DMS 273 (cell line): ENCODE measurements around the gene PLXND1.
"Not testable (repeated sequence)": the region's sequence is repeated elsewhere in the genome, so short reads cannot be mapped to it uniquely, and the experiment has no call there.

Experiments
- DNase-seq: peaks from one replicate; lab custom pipeline; 2025; ENCODE audit not compliant: unreplicated experiment; lab: John Stamatoyannopoulos, UW

PLXND1 gene

GRCh38 chr3:129529436-129530210 lies 76.9 kb downstream of the PLXND1 start:
- no peak for DNase-seq

- DNase-seq = no peak
Measured at GRCh38 chr3:129528589-129529100, 77.8 kb downstream of the PLXND1 start, which contains the start of gene RHO. Gene RHO (plus strand): TSS chr3:129528639. CDS start chr3:129528734, 95 bp downstream.

DNA sequence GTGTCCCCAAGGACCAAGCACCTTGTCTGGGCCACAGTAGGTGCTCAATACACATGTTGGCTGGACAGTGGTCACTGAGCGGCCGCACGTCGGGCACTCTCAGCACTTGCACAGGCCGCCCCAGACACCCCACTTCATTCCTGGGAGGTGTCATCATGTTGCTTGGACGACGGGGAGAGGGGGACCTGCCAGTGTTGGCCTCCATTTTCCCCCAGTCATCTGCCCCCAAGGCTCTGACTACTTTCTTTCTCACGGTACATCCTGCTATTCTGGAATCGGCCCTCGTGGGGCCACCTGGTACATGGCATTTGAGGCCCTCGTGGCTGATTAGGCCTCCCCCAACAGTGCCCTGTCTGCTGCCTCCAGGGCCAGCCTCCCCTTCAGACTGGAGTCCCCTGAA lies 79.2 kb downstream of the PLXND1 start:
- no peak for DNase-seq

GRCh38 chr3:129526121-129526900 lies 80.2 kb downstream of the PLXND1 start:
- DNase-seq = peak; percentile 32

DNA sequence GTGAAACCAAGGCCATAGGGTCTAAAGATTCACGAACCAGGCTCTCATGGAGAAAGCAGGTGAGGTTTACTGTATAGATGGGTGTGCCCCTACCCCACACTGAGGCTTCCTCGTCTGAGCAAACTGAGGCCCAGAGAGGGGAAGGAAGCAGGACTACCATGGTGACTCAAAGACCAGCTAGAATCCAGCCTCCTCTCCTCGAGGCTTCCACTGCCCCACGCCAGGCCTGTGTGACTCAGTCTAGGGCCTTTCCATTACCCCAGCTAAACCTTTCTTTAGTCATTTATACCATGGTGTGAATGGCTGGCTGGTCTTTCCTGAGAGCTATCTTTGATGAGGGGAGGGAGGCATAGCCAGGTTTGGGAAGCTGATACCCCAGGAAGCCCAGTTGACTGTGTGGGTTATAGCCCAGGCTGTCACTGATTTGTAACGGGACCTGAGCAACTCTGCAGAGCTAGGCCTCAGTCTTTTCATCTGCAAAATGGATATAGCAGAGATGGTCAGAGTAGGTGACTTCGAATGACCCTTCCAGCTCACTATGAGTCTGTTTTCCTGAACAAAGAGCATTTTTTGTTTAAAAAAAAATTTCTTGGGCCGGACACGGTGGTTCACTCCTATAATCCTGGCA lies 81.0 kb downstream of the PLXND1 start:
- no peak for DNase-seq

- DNase-seq = no peak
Measured at GRCh38 chr3:129524081-129524480, 82.4 kb downstream of the PLXND1 start.

DNA sequence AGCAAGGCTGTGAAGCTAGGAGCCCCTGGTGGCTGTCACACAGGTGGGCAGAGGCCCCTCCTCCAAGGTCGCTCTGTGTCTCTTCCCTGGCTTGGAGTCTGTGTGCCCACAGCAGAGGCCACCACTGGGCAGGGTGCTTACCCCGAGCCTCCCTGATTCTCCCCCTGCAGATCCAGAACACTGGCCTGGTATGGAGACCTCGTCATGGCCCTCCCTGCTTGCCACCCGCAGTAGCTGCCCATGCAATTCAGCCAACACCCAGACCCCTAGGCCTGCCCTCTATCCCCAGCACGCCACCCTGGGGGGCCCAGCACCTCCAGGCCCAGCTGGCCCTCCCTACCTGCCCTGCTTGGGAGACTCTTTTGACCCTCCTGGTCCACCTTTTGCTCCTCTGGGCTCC lies 83.5 kb downstream of the PLXND1 start:
- DNase-seq = no peak

DNA sequence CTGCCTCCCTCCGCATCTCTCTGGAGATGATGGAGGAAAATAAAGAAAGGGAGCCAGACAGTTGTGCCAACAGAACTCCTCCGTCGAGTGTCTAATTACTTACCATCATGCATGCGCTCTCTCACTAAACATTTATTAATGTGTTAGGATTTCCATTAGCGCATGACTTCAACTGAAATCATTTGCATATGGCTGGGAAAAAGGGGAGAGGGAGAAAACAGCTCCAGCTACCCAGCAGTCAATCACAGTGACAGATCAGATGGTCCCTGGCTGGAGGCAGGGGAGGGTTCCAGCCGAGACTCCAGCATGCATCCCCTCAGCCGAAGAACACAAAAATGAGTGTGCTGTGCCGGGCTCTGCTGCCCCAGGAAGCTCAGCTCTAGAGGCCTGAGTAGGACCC lies 84.9 kb downstream of the PLXND1 start:
- DNase-seq = no peak

GRCh38 chr3:129520960-129521359 lies 85.5 kb downstream of the PLXND1 start:
- no peak for DNase-seq

DNA sequence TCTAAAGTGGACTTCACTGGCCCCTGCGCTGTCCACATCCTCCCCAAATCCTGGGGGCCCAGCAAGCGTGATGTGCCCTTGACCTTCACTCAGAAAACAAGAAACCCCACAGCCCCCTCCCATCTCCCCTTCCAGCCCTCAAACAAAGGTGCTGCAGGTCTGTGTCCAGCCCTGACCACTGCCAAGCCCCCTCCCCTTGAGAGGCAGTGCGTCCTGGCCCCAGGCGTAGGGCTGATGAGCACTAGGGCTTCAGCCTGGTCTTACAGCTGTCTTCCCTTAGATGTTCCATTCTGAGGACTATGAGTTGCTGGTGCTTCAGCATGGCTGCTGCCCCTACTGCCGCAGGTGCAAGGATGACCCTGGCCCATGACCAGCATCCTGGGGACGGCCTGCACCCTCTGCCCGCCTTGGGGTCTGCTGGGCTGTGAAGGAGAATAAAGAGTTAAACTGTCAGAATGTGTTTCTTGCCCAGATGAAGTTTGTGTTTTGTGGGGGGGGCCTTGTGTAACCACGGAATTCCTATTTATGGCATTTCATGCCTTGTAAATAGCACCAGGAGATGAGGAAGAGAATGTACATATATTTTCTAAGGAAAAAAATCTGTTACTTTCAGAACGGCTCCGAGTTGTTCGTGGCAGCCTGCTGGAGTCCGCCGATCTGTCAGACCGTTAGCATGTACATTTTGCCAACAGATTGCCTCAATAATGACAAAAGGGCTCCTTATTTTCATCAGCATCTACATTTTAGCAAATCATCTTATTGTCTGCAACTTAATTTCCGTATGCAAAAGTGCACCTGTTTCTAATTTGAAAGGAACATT lies 86.4 kb downstream of the PLXND1 start:
- no peak for DNase-seq

- DNase-seq = no peak
Measured at GRCh38 chr3:129519449-129519848, 87.0 kb downstream of the PLXND1 start.

- no peak for DNase-seq
Measured at GRCh38 chr3:129518581-129518980, 87.9 kb downstream of the PLXND1 start.

GRCh38 chr3:129518038-129518561 lies 88.4 kb downstream of the PLXND1 start:
- no peak for DNase-seq

DNA sequence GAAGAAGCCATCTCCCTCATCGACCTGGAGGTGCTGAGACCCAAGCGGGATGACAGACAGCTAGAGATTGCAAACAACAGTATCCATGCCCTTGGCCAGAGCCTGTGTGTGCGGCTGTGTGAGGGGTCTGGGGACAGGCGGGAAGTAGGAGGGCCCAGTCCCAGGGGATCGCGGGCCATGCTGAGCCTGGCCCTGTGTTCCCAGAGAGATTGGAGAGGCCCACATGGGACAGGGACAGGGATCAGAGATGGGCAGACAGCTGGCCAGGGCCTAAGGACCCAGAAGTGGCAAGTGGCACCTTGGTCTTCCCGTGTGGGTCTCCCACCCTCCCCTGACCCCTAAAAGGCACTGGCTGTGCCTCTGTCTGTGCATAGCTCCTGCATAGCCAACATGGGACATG lies 89.0 kb downstream of the PLXND1 start:
- DNase-seq = no peak

GRCh38 chr3:129515821-129516432 lies 90.5 kb downstream of the PLXND1 start:
- DNase-seq = not testable (repeated sequence)

DNA sequence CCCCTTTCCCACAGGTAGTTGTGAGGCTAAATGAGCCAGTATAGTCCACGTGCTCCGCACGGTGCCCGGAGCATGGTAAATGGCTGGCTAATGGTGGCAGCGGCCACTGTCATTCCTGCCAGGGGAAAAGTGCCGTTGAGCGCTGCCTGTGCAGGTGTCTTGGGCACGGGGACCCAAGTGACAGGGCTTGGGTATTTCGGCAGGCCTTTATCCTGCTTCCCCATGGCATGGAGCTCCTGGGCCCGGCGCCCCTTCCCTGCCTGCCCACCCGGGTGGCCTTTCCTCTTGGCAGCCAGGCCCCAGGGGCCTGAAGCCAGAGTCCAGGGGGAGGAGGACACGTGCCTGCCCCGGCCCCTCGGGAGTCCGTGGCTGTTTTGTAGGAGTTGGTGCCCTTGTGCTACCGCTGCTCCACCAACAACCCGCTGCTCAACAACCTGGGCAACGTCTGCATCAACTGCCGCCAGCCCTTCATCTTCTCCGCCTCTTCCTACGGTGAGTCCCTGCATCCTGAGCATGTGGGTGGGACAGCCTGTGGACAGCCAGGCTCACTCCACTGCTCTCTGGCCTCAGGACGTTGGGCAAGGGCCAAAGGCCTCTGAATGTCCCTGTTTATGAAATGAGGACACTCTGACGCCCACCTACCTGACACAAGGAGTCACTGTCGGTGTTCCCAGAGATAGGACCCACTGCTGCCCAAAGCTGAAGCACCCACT lies 91.2 kb downstream of the PLXND1 start:
- DNase-seq = not testable (repeated sequence)

- DNase-seq = no peak
Measured at GRCh38 chr3:129514563-129514962, 91.9 kb downstream of the PLXND1 start.

- no peak for DNase-seq
Measured at GRCh38 chr3:129514110-129514509, 92.4 kb downstream of the PLXND1 start.

- no peak for DNase-seq
Measured at GRCh38 chr3:129513705-129514104, 92.8 kb downstream of the PLXND1 start.
